NCI-H526 (cell line): Measurements from ENCODE around the gene ERBB4.
A peak's percentile ranks its signal among the peaks of the same experiment; 100 is the strongest.
"Not testable (repeated sequence)": the region's sequence is repeated elsewhere in the genome, so short reads cannot be mapped to it uniquely, and the experiment has no call there.

Experiments
- DNase-seq, 2 experiments: peaks; one replicate each; lab custom pipeline; 2025; lab: John Stamatoyannopoulos, UW

ERBB4 gene

DNA sequence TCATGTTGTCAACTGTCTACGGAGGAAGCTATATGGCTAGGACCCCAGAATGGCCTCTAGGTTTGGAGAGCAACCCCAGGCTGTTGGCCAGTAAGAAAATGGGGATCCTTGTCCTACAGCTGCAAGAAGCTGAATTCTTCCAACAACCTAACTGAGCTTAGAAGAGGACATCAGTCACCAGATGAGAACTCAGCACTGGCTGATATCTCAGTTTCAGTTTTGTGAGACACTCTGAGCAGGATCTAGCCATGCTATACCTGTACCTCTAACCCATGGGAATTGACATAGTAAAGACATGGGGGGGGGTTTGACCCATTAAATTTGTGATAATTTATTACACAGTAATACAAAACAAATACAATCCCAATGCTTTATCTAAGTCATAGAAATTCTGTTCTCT lies 312.5 kb downstream of the ERBB4 start:
- no peak for DNase-seq

DNA sequence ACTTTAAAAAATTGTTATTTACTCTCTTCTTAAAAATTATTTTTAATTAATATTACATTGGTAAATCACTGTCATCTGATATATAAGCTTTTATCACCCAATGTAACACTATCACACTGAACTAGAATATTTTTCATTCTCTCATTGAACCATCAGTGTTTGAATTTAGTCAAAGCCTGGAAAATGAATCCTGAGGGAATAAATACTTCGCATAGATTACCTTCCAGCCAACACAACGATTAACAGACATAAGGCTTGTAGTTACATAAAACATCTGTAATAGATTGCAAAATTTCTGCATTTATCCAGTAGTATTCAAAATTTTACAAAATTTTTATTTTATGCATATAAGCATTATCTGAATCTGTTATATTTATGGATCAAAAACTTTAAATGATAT lies 314.9 kb downstream of the ERBB4 start:
- DNase-seq, result no peak

DNA sequence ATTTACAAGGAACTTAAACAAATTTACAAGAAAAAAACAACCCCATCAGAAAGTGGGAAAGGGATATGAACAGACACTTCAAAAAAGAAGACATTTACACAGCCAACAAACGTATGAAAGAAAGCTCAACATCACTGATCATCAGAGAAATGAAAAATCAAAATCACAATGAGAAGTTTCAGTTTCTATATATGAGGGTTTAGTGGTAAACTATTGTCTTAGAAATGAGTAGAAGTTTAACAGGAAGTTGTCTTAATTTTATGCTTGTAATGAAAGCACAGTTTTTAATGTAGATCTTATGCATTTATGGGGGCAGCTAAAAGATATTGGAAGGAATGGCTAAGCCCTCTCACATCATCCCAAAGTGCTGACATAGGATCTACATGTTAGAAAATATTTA lies 325.4 kb downstream of the ERBB4 start:
- DNase-seq, result no peak

DNA sequence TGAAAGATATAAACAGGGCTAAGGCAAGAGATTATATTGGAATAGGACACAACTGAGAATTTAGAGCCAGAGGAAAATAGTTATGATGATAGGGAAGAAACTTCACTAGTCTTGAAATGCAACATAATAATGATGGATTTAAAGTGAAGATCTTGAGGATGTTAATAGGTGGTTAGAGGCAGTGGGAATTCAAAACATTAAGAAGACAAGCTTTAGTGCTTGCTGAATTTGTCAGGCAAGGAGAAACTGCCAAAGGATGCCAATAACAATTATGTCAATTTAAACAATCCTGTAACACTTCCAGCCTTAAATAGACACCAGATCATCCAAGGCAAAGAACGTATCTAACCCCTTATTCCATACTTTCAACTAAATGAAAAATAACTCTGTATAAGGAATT lies 330.1 kb downstream of the ERBB4 start:
- DNase-seq, result no peak

DNA sequence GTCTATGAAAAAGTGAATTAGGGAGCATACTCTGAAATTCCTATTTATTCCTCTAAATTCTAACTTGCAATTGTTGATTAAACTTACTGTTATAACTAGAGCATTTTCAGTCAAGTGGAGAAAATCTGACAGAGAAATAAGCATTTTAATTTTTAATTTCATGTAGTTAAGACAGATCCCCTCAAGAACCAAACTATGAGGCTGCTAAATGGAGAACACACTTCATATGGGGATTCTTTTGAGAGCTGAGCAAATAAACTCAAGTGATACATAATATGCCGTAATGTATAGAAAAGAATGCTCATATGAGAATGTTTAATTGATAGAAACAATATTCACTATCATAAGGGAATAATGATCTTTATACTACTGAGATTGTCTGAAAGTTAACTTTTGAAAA lies 340.8 kb downstream of the ERBB4 start:
- DNase-seq, result no peak

DNA sequence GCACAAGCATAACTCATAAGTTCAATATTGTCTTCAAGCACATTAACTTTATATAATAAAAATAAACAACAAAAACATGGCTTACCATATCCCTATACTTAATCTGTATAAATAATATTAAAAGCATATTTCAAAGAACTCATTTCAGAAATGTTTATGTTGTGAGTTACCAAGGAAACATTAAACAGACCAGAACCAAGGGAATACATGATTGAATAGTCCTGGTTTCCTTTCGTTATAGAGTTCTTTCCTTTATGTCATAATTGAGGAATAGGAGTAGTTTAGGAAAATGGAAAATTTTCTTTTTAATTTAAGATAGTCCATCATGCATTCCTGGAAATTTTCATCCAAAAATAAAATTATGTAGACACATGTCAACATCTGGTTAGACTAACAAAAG lies 343.0 kb downstream of the ERBB4 start:
- DNase-seq, result no peak

DNA sequence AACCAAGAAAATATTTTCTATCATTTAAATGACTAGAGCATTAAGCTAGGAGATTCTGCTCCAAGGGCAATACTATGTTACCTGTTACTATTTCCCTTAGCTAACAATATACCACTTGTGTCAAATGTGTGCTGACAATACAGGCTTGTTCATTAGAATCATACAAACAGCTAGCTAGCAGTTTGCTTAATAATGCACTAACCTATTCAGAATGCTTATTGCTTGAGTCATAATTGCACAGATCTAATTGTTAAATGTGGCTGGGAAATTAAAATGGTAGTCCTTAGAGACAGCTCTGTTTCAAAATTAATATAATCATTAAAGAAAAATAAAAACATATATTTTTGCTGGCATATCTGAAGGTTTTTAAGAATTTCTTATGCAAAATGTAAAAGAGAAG lies 344.2 kb downstream of the ERBB4 start:
- no peak for DNase-seq

DNA sequence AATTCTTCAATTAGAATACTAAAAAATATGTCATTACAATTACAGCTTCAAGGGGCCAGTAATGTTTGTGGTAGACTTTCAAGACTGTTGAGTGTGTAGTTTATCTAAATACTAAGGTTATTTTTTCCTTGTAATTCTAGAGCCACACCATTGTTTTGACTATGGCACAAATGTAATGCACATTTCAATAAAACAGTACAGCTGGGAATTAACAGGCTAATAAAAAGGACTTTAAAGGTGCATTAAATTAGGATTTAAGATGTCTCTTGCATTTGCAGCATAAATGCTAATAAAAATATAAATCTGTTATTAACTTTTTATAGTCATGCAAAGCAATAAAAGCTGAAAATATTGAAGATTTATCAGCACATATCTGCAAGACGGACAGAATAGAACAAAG lies 344.8 kb downstream of the ERBB4 start:
- DNase-seq, result no peak

DNA sequence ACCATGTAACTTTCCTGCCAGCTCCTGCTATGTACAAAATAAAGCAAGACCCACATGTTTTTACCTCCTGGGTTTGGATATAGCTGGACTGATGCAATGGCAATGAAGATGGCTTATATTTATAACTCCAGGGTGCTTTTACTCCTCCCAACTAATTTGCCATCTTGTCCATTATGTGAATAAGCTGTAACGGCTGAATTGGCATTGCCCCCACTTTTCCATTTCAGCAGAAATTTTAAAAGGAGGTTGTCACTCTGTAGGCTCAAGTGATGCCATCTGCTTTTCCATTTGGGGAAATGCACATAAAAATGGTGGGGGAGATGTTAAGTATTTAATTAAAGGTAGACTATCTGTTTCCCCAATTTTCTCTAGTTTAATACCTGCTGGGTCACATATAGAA lies 345.5 kb downstream of the ERBB4 start:
- DNase-seq, result no peak

DNA sequence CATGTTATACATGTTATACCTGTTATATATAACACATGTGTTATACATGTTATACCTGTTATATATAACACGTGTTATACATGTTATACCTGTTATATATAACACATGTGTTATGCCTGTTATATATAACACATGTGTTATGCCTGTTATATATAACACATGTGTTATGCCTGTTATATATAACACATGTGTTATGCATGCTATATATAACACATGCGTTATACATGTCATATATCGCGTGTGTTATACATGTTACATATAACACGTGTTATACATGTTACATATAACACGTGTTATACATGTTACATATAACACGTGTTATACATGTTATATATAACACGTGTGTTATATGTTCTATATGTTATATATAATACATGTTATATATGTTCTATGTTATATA lies 347.2 kb downstream of the ERBB4 start:
- DNase-seq, result not testable (repeated sequence)

DNA sequence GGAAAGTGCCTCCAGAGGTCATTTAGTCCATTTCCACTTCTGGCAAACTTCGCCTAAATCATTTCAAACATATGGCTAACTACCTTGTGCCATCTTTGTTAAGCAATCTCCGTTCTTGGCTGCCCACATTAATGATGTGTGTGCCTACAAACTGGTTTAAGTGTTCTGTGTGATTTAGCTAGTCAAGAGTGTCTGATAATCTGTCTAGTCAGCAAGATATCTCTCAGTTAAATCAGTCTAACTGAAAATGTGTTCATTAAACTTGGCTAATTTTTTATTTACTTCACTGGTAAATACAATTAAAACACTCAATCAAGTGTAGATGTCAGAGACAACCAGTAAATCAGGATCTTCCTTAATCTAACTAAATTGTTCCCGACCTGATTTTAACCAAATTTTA lies 352.4 kb downstream of the ERBB4 start:
- no peak for DNase-seq

DNA sequence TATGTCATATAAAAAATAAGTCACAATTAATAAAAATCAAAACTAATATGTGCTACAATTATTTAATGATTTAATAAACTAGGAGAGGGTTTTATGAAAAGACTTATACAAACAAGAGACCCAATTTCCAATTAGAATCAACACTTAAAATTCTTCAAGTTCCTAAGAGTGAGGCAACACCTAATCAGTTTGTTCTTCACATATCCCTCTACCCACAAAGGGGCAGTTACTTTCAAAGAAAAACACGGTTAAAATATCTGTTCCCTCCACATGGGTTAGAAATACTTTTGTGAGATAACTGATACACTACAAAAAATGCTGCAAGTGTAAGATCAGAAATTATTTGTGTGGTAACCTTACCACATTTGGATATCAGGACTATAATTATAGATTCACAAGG lies 357.0 kb downstream of the ERBB4 start:
- DNase-seq, result no peak

DNA sequence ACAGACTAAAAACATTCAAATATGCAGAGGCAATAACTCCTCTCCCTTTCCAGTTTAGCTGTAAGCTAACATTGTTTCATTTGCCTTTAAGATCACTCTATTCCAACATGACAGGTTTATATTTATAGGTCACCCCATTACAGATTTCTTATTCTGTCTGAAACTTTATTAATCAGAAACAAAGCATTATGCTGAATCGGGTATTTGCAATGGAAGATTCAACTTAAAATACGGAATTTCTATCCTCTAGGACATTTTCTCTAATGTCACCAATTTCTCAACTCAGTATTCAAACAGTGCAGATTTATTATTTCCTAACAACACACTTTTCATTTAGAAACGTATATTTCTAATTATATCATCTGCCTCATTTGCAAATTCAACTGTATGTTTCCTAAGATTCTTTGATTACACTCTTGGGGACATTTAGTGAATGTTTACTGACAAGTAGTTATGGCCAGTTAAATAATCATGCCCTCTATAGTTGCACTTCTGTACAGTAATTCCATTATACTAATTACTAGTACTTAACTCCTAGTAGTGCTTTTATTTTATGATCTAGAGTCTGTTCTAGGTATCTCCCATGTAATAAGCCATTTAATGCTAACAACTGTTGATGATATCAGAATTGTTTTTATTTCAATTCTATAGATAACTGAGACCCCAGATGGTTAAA lies 358.1 kb downstream of the ERBB4 start:
- no peak for DNase-seq

DNA sequence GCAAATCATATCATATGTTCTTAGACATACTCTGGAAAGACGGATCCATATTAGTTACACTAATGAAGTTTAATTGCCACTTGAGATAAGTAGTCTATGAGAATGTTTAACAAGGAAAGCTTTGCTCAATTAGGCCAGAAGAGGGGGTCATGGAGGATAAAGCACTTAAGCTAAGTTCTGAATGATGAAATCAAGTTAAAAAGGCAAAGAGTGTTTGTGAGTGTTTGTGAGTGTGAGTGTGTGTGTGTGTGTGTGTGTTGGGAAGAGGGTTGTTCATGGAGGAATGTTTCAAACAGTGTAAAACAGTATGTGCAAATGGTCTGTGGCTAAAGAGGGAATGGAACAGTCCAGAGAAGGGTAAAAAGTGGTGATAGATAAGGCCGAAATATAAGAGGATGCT lies 360.9 kb downstream of the ERBB4 start:
- DNase-seq, result no peak

DNA sequence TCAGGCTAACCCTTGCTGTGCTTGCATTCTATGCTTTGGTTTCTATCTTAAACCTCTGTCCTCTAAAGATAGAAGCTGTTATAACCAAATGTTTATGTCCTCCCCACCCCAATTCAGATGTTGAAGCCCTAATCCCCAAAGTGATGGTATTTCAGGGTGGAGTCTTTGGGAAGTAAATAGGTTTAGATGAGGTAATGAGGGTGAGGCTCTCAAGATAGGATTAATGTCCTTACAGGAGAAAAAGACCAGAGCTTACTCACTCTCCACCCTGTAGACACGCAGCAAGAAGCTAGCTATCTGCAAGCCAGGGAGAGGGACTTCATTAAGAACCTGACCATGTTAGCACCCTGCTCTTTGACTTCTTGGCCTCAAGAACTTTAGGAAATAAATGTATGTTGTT lies 362.5 kb downstream of the ERBB4 start:
- no peak for DNase-seq

DNA sequence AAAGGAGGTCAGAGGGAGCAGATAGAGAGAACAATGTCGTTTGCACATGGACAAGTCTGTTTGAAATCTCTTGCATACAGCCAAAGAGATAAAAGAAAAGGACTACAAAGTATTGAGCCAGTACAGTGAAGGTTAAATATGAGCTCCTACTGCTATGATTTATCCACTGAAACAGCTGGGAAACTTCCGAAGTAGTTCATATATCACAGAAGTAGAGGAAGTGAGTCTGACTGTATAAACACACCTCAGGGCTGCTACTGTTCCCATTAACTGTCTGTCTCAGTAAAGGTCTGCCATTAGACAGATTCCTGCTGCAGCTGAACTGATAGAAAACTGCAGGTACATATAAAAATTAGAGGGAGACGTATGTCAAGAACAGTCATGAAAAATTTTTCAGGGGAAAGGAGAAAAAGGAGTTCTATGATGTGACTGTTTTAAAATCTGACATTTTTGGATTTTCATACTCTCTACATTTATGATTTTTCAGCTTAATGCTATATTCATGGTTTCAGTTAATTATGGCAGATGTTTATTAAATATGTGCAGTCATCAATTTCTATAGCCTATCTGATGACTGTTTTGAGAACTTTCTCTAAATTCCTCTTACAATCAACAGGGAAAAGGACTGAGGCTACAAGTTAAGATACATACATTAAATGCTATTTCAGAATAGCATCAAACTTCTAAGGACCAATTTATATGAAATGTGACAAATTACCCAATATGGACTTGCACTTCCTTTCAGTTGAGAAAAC lies 364.7 kb downstream of the ERBB4 start:
- no peak for DNase-seq

DNA sequence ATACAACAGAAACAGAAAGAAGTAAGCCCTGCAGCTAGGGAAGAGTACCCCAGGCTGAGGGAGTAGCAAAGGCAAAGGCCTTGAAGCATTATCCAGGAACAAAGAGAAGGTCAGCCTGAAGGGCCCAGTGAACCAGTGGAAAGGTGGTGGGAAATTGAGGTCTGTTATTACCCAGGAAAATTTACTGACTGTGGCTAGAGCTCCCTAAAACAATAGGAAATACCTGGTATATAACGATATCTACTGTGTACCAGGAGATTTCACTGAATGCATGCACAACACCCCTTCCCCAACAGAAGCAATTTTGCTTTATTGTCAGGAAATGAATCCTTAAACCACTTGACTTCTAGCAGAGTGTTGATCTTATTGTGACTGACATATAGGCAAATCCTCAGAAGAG lies 365.3 kb downstream of the ERBB4 start:
- no peak for DNase-seq

DNA sequence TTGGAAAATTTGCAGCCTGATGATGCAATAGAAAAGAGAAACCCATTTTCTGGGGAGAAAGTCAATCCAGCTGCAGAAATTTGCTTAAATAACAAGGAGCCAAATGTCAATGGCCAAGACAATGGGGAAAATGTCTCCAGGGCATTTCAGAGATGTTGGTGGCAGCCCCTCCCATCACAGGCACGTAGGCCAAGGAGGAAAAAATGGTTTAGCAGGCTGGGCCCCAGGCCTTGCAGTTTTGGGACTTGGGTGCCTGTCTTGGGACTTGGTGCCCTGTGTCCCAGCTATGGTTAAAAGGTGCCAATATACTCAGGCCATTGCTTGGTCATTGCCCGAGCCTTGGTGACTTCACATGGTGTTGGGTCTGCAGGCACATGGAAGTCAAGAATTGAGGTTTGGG lies 368.2 kb downstream of the ERBB4 start:
- no peak for DNase-seq

DNA sequence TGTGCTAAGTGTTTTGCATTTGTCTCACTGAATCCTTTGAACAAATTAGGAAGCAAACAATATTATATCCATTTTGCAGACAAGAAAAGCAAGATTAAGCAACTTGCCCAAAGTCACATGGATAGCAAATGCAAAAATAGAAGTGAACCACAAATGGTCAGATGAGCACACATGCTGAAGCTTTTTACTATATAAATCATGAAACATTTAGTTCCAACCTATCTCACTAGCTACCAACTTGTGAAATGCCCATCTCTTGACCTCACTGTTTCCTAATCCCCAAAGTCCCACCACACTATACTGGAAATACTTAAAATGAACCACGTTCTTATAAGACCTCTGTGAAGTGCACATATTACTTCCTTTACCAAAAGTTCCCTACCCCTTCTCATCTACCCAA lies 380.5 kb downstream of the ERBB4 start:
- no peak for DNase-seq

DNA sequence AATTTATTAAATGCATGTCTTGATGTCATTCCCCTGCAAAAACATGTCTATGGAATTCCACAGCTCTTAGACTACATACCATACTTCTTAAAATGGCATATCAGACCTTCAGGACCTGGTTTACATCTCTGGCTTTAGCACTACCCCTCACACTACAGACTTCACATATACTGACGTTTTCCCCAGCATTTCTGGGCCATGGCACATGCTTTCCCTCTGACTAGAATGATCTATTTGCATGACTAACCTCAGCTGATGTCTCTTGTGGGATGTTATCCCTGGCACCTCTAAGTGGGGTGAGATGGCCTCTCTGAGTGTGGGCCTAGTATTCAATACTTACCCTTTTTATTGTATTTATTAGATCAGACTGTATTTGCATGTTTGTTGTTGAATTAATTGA lies 381.6 kb downstream of the ERBB4 start:
- DNase-seq, result peak in 1 of 2 experiments; percentile 24

DNA sequence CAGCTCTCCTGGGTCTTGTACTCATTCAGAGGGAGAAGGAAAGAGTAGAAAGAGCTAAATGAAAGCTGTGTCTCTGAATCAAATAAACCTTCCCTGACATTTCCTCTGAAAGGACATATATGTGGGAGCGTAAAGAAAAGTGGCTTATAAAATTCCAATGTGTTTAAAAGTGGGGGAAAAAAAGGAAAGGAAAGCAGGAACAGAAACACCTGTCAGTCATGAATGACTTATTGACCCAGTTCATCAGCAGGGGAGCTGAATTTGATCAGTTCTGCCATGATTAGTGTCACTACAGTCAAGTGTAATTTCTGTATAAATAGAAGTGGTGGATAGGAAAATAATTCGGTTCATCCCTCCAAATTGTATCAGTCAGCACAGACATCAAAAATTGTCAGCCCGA lies 382.5 kb downstream of the ERBB4 start:
- no peak for DNase-seq

DNA sequence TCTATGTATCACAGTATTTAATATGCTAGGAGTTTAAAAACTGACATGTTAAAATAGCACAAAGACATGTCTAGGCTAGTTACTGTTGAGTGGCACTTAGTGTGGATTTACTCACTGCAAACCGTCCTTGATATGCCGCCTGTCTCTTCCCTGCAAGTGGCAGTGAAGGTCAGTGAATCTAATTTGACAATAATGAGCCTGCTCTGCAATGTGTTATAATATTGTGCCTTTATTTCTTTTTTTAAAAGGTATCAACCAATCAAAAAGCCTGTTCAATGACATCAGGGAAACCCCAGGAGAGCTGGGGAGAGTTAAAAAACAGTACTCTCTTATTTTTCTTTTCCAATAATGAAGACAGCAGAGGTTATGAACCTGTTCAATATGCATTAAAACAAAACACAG lies 384.1 kb downstream of the ERBB4 start:
- DNase-seq, result no peak

DNA sequence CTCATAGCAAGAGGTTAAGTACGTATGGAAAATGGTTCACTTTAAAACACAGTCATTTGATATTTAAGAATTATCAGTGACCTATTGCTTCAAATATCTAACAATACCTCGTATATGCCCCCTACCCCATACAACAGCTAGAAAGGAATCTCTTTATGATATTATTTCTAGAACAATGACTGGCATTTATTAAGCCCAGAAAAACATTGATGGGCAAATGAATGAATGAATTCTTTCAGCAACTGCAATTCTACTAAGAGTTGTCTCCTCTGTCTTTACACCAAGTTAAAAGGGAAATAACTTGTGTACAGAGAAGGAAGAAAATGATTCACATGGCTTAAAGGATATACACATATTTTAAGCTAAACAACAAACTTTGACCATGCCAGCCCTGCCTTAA lies 384.7 kb downstream of the ERBB4 start:
- DNase-seq, result no peak

DNA sequence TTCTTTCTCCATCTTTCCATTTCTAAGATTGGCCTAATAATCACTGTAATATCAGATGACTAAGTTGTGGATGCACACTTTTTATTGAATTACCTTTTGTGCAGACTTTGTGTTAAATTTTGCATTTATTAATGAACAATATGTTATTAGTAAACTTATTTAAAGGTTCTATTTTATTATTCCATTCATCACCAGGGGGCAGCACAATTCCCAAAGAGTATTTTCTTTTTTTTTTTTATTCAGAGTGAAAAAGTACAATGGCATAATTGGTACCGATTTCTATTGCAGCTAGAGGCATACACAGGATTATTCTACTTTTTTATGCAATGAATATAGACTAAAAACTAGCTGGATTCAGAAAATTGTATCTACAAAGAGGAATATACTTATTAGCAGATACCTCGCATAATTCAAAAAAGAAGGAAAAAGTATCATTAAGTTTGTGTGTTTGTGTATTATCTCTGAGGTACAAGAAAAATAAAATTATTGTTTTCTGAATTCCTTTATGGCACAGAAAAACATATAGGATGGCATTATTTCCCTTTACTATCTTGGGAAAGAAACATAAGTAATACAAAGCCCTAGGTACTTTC lies 390.6 kb downstream of the ERBB4 start:
- peak in 1 of 2 experiments; percentile 36 for DNase-seq
